Measurements from ENCODE around the gene ALOX5.

GRCh38 chr10:45446858-45447257, 72.8 kb downstream of the ALOX5 start:
- TF ChIP-seq GABPA (IDR thresholded peaks at IDR 0.05; ENCODE audit: low read depth) (no peak), REST (IDR thresholded peaks at IDR 0.05; ENCODE audit: insufficient replicate concordance, low read depth) (no peak)
